Activated naive CD8-positive, alpha-beta T cell (primary cell): Measurements from ENCODE around the gene ATP7B.
A peak's percentile ranks its signal among the peaks of the same experiment; 100 is the strongest.

ENCODE experiments used
- H3K27ac Mint-ChIP-seq: one replicate; pipeline ENCODE4 v1.8.0; 2021; ENCODE audit warnings: mixed read lengths
- H3K27me3 Mint-ChIP-seq: one replicate; pipeline ENCODE4 v1.8.0; 2021; ENCODE audit warnings: mixed read lengths
- H3K36me3 Mint-ChIP-seq: one replicate; pipeline ENCODE4 v1.8.0; 2021; ENCODE audit warnings: mixed read lengths
- H3K4me1 Mint-ChIP-seq: one replicate; pipeline ENCODE4 v1.8.0; 2021; ENCODE audit warnings: low read depth, mixed read lengths
- H3K4me3 Mint-ChIP-seq: one replicate; pipeline ENCODE4 v1.8.0; 2021; ENCODE audit warnings: mild to moderate bottlenecking, mixed read lengths
- H3K9me3 Mint-ChIP-seq: one replicate; pipeline ENCODE4 v1.8.0; 2021; ENCODE audit warnings: low read depth, mixed read lengths

ATP7B gene

GRCh38 chr13:52022356-52022755 lies 11.1 kb upstream of the ATP7B start:
- H3K27ac Mint-ChIP-seq: no peak overlapping the region
- no peaks in the 10 kb centered on the region for H3K9me3 Mint-ChIP-seq
- no peak overlapping the region for H3K4me3 Mint-ChIP-seq
- peaks cover 43% of the 10 kb centered on the region for H3K36me3 Mint-ChIP-seq
- H3K4me1 Mint-ChIP-seq: peaks cover 39% of the 10 kb centered on the region
- H3K27me3 Mint-ChIP-seq: no peaks in the 10 kb centered on the region

- no peaks in the 10 kb centered on the region for H3K9me3 Mint-ChIP-seq
- H3K36me3 Mint-ChIP-seq: peaks cover 29% of the 10 kb centered on the region
- H3K4me3 Mint-ChIP-seq: no peak overlapping the region
- peaks cover 31% of the 10 kb centered on the region for H3K4me1 Mint-ChIP-seq
- no peak overlapping the region for H3K27ac Mint-ChIP-seq
- no peaks in the 10 kb centered on the region for H3K27me3 Mint-ChIP-seq
Observed at GRCh38 chr13:52020191-52020590, 8.9 kb upstream of the ATP7B start.

- H3K36me3 Mint-ChIP-seq: peaks cover 20% of the 10 kb centered on the region
- no peak overlapping the region for H3K27ac Mint-ChIP-seq
Observed at GRCh38 chr13:52016296-52016695, 5.0 kb upstream of the ATP7B start.

GRCh38 chr13:52012512-52012836 lies 1.2 kb upstream of the ATP7B start:
- Mint-ChIP-seq H3K36me3 (peaks cover 6% of the 10 kb centered on the region), H3K27me3 (peaks cover 12% of the 10 kb centered on the region), H3K27ac (peak overlapping the region; percentile 95), H3K4me3 (peak overlapping the region; percentile 100), H3K9me3 (no peaks in the 10 kb centered on the region), H3K4me1 (peaks cover 32% of the 10 kb centered on the region)

More at GRCh38 chr13:52016296-52016695, 5.0 kb upstream of the ATP7B start:
- H3K27me3 Mint-ChIP-seq: no peaks in the 10 kb centered on the region
- H3K4me3 Mint-ChIP-seq: no peak overlapping the region
- peaks cover 40% of the 10 kb centered on the region for H3K4me1 Mint-ChIP-seq
- no peaks in the 10 kb centered on the region for H3K9me3 Mint-ChIP-seq

- peak within 1 kb of the TSS; percentile 95 for H3K27ac Mint-ChIP-seq
- H3K4me3 Mint-ChIP-seq: peak within 1 kb of the TSS; percentile 100
- no peaks in the 10 kb centered on the region for H3K9me3 Mint-ChIP-seq
- peaks cover 28% of the 10 kb centered on the region for H3K4me1 Mint-ChIP-seq
- peaks cover 13% of the 10 kb centered on the region for H3K27me3 Mint-ChIP-seq
- H3K36me3 Mint-ChIP-seq: peaks cover 6% of the 10 kb centered on the region
Observed at GRCh38 chr13:52011632-52012511, 622 bp upstream of the ATP7B start, which contains the start of gene ALG11. Gene ALG11, plus strand, starts transcription at chr13:52012398. Its CDS starts 21 bp downstream, at chr13:52012419.

GRCh38 chr13:52009946-52010345 lies 1.3 kb downstream of the ATP7B start:
- Mint-ChIP-seq H3K4me1 (peaks cover 17% of the 10 kb centered on the region), H3K36me3 (no peaks in the 10 kb centered on the region), H3K27ac (no peak overlapping the region), H3K9me3 (no peaks in the 10 kb centered on the region), H3K27me3 (peaks cover 13% of the 10 kb centered on the region), H3K4me3 (peak overlapping the region; percentile 70)

- peaks cover 13% of the 10 kb centered on the region for H3K27me3 Mint-ChIP-seq
- no peak overlapping the region for H3K27ac Mint-ChIP-seq
- no peak overlapping the region for H3K4me3 Mint-ChIP-seq
- no peaks in the 10 kb centered on the region for H3K36me3 Mint-ChIP-seq
- H3K9me3 Mint-ChIP-seq: no peaks in the 10 kb centered on the region
- peaks cover 8% of the 10 kb centered on the region for H3K4me1 Mint-ChIP-seq
Observed at GRCh38 chr13:52006523-52007245, 4.6 kb downstream of the ATP7B start.

- no peaks in the 10 kb centered on the region for H3K9me3 Mint-ChIP-seq
- H3K4me3 Mint-ChIP-seq: no peak overlapping the region
- H3K27me3 Mint-ChIP-seq: peaks cover 12% of the 10 kb centered on the region
- no peak overlapping the region for H3K27ac Mint-ChIP-seq
- H3K36me3 Mint-ChIP-seq: no peaks in the 10 kb centered on the region
- H3K4me1 Mint-ChIP-seq: peaks cover 5% of the 10 kb centered on the region
Observed at GRCh38 chr13:52005841-52006522, 5.3 kb downstream of the ATP7B start.

- Mint-ChIP-seq H3K4me1 (no peaks in the 10 kb centered on the region), H3K4me3 (no peak overlapping the region), H3K27me3 (peaks cover 4% of the 10 kb centered on the region), H3K27ac (no peak overlapping the region), H3K36me3 (no peaks in the 10 kb centered on the region), H3K9me3 (no peaks in the 10 kb centered on the region)
Observed at GRCh38 chr13:52004511-52005170, 6.6 kb downstream of the ATP7B start.

GRCh38 chr13:52003541-52003940 lies 7.7 kb downstream of the ATP7B start:
- no peak overlapping the region for H3K27ac Mint-ChIP-seq
- peaks cover 4% of the 10 kb centered on the region for H3K27me3 Mint-ChIP-seq
- H3K4me3 Mint-ChIP-seq: no peak overlapping the region
- no peaks in the 10 kb centered on the region for H3K36me3 Mint-ChIP-seq
- H3K4me1 Mint-ChIP-seq: no peaks in the 10 kb centered on the region
- H3K9me3 Mint-ChIP-seq: no peaks in the 10 kb centered on the region

GRCh38 chr13:52002361-52002760 lies 8.9 kb downstream of the ATP7B start:
- Mint-ChIP-seq H3K4me1 (no peaks in the 10 kb centered on the region), H3K36me3 (no peaks in the 10 kb centered on the region), H3K4me3 (no peak overlapping the region), H3K27me3 (peaks cover 5% of the 10 kb centered on the region), H3K27ac (no peak overlapping the region), H3K9me3 (no peaks in the 10 kb centered on the region)

GRCh38 chr13:52001120-52001731 lies 10.0 kb downstream of the ATP7B start:
- H3K27ac Mint-ChIP-seq: no peak overlapping the region
- H3K27me3 Mint-ChIP-seq: peaks cover 3% of the 10 kb centered on the region
- H3K4me3 Mint-ChIP-seq: no peak overlapping the region

GRCh38 chr13:51999921-52000320 lies 11.3 kb downstream of the ATP7B start:
- Mint-ChIP-seq H3K27me3 (peaks cover 3% of the 10 kb centered on the region), H3K27ac (no peak overlapping the region), H3K36me3 (no peaks in the 10 kb centered on the region), H3K4me3 (no peak overlapping the region), H3K4me1 (no peaks in the 10 kb centered on the region), H3K9me3 (no peaks in the 10 kb centered on the region)

More at GRCh38 chr13:52001120-52001731, 10.0 kb downstream of the ATP7B start:
- Mint-ChIP-seq H3K4me1 (no peaks in the 10 kb centered on the region), H3K36me3 (no peaks in the 10 kb centered on the region), H3K9me3 (no peaks in the 10 kb centered on the region)

- Mint-ChIP-seq H3K27me3 (peaks cover 3% of the 10 kb centered on the region), H3K27ac (no peak overlapping the region), H3K4me1 (no peaks in the 10 kb centered on the region), H3K36me3 (no peaks in the 10 kb centered on the region), H3K9me3 (no peaks in the 10 kb centered on the region), H3K4me3 (no peak overlapping the region)
Observed at GRCh38 chr13:51999510-51999911, 11.7 kb downstream of the ATP7B start.
